Esophagus squamous epithelium (tissue), 5 donors: Measurements from ENCODE around the gene ZFHX3. TPM values are rescaled to one million over a fixed set of nuclear protein-coding genes. Genes with fewer than 3 reads are reported as not detected.

Experiments
- DNase-seq: peaks from one replicate; lab custom pipeline; 2025; lab: John Stamatoyannopoulos, UW
- H3K27ac ChIP-seq, 4 donors: fragments of 200-600 bp; sonication (generic); one replicate each; pipeline ENCODE4 v1.5.1; 2016 to 2019; ENCODE audit warnings: mild to moderate bottlenecking in 1 of 4
- H3K27me3 ChIP-seq, 4 donors: fragments of 200-600 bp; sonication (generic); 1 replicate in 3 of 4; 2 replicates in 1 of 4; pipeline versions ENCODE4 v1.5.1 to v1.6.0; 2017 to 2021; ENCODE audit warnings: antibody characterized with exemption in 1 of 4
- H3K36me3 ChIP-seq, 3 donors: fragments of 200-600 bp; sonication (generic); one replicate each; pipeline ENCODE4 v1.5.1; 2016 to 2019
- H3K4me1 ChIP-seq, 3 donors: fragments of 200-600 bp; sonication (generic); one replicate each; pipeline ENCODE4 v1.5.1; 2017 to 2019
- H3K4me3 ChIP-seq, 4 donors: fragments of 200-600 bp; sonication (generic); 1 replicate in 3 of 4; 2 replicates in 1 of 4; pipeline ENCODE4 v1.5.1; 2016 to 2019; ENCODE audit warnings: mild to moderate bottlenecking in 2 of 4, moderate library complexity in 1 of 4
- H3K9me3 ChIP-seq, 3 donors: fragments of 200-600 bp; sonication (generic); one replicate each; pipeline ENCODE4 v1.5.1; 2016 to 2019
- CTCF ChIP-seq, 6 experiments: fragments of 450-650 bp in 4 of 6; fragments of 200-600 bp in 2 of 6; sonication (generic) in 2 of 6; IDR thresholded peaks; one replicate each; pipeline ENCODE4 v1.5.1; 2016 to 2019; ENCODE audit warnings: antibody characterized with exemption in 6 of 6, mild to moderate bottlenecking in 4 of 6, moderate library complexity in 4 of 6
- POLR2A ChIP-seq, 4 donors: fragments of 450-650 bp; IDR thresholded peaks; one replicate each; pipeline ENCODE4 v1.6.1; 2017; ENCODE audit warnings: antibody characterized with exemption in 4 of 4, mild to moderate bottlenecking in 4 of 4, moderate library complexity in 3 of 4
- WGBS, 2 donors: methylation state at CpG; one replicate each; pipeline ENCODE4 v1.1.5; 2018; 5-methylcytosine and 5-hydroxymethylcytosine counted together
- intact Hi-C: fragments of 100-400 bp; cut with DNase I; formaldehyde crosslinking; loops from one replicate; pipeline ENCODE4 v1.15.0; 2022
- total RNA-seq, 4 donors: library from RNA; depleted of rRNA; stranded (reverse); fragments of >200 nt; gene quantifications; one replicate each; pipeline ENCODE4 v1.1.0, GENCODE V29; 2016
- donor health status: DM: yes; HTN: yes; CAD: no.

The ZFHX3 gene
- total RNA-seq, 4 donors from 2014 or later = 3.5 to 12.8 (median 4.5) TPM

GRCh38 chr16:73033271-73033998 is 14.5 kb downstream of the ZFHX3 start:
- no peak for DNase-seq
- H3K4me1 ChIP-seq = peaks cover 14 to 55% (median 18%) of the 10 kb centered on the region in 3 donors
- H3K36me3 ChIP-seq = no peaks in the 10 kb centered on the region
- intact Hi-C loops = no loop called here
- 60 to 100% methylated on average over 4 to 9 of the region's 20 CpGs for WGBS, 2 donors
- no peaks in the 10 kb centered on the region for H3K27me3 ChIP-seq
- no peaks in the 10 kb centered on the region for H3K9me3 ChIP-seq
- H3K27ac ChIP-seq = peak overlapping the region in 1 of 4 donors; percentile 10
- no peak overlapping the region for H3K4me3 ChIP-seq
- TF ChIP-seq POLR2A (IDR thresholded peaks at IDR 0.05) = no peak
- no peak for TF ChIP-seq CTCF (IDR thresholded peaks at IDR 0.05)

- DNase-seq = no peak
- intact Hi-C loops = no loop called here
- H3K36me3 ChIP-seq = no peaks in the 10 kb centered on the region
- no peaks in the 10 kb centered on the region for H3K27me3 ChIP-seq
- 56 to 77% methylated on average over 9 of the region's 10 CpGs for WGBS, 2 donors
- TF ChIP-seq POLR2A (IDR thresholded peaks at IDR 0.05) (no peak), CTCF (IDR thresholded peaks at IDR 0.05) (no peak)
- H3K9me3 ChIP-seq = no peaks in the 10 kb centered on the region
- peaks cover 14 to 58% (median 25%) of the 10 kb centered on the region in 3 donors for H3K4me1 ChIP-seq
- H3K4me3 ChIP-seq = no peak overlapping the region
- H3K27ac ChIP-seq = peak overlapping the region in 1 of 4 donors; percentile 10
Measured at GRCh38 chr16:73032541-73033270, 15.2 kb downstream of the ZFHX3 start.

GRCh38 chr16:73031984-73032383 is 15.9 kb downstream of the ZFHX3 start:
- Histone ChIP-seq H3K9me3 (no peaks in the 10 kb centered on the region), H3K27ac (no peak overlapping the region), H3K36me3 (no peaks in the 10 kb centered on the region), H3K27me3 (no peaks in the 10 kb centered on the region), H3K4me1 (peaks cover 14 to 53% (median 22%) of the 10 kb centered on the region in 3 donors), H3K4me3 (no peak overlapping the region)
- 81 to 85% methylated on average over 9 of the region's 9 CpGs for WGBS, 2 donors
- no peak for DNase-seq
- intact Hi-C loops = no loop called here
- TF ChIP-seq POLR2A (IDR thresholded peaks at IDR 0.05) (no peak), CTCF (IDR thresholded peaks at IDR 0.05) (no peak)

- 73 to 82% methylated on average over 21 of the region's 21 CpGs for WGBS, 2 donors
- H3K36me3 ChIP-seq = no peaks in the 10 kb centered on the region
- no peak overlapping the region for H3K4me3 ChIP-seq
- TF ChIP-seq POLR2A (IDR thresholded peaks at IDR 0.05) = no peak
- TF ChIP-seq CTCF (IDR thresholded peaks at IDR 0.05) = peak in 2 of 6 experiments; percentile 4
- no peaks in the 10 kb centered on the region for H3K27me3 ChIP-seq
- DNase-seq = no peak
- intact Hi-C loops = no loop called here
- no peak overlapping the region for H3K27ac ChIP-seq
- H3K4me1 ChIP-seq = peaks cover 8 to 46% (median 18%) of the 10 kb centered on the region in 3 donors
- H3K9me3 ChIP-seq = no peaks in the 10 kb centered on the region
Measured at GRCh38 chr16:73031155-73031866, 16.6 kb downstream of the ZFHX3 start.
